HL-60 (cell line): ENCODE data around the gene NATD1.

Experiments
- DNase-seq, 2 experiments: peaks; one replicate each; pipeline ENCODE4 v3.0.0-alpha.2; 2010 to 2020; ENCODE audit warnings: low read depth in 1 of 2, low spot score in 1 of 2
- H3K27ac ChIP-seq: fragments of 250-450 bp; sonication (Bioruptor Pico); replicated peaks from 2 replicates; pipeline ENCODE4 v1.5.1; 2020; ENCODE audit warnings: mild to moderate bottlenecking, moderate library complexity
- H3K27me3 ChIP-seq: fragments of 250-450 bp; sonication (Bioruptor Pico); 2 replicates; pipeline ENCODE4 v1.5.1; 2021; ENCODE audit warnings: mild to moderate bottlenecking, moderate library complexity; ENCODE audit not compliant: insufficient read depth, poor library complexity, severe bottlenecking
- H3K4me3 ChIP-seq: replicated peaks from 2 replicates; pipeline ENCODE4 v1.5.1; 2011; ENCODE audit warnings: mild to moderate bottlenecking, control low read depth, low read length; ENCODE audit not compliant: insufficient read depth
- GABPA ChIP-seq: IDR thresholded peaks from 2 replicates; pipeline ENCODE4 v1.6.1; 2012; ENCODE audit warnings: low read depth
- POLR2AphosphoS5 ChIP-seq: IDR thresholded peaks from 2 replicates; pipeline ENCODE4 v1.6.1; 2012; ENCODE audit warnings: low read depth
- SPI1 ChIP-seq: IDR thresholded peaks from 2 replicates; pipeline ENCODE4 v1.6.1; 2012; ENCODE audit warnings: low read depth, mild to moderate bottlenecking, borderline replicate concordance
- TF ChIP-seq, protein P1 (sequence below): IDR thresholded peaks from one replicate; pipeline ENCODE4 v1.5.1; 2011; ENCODE audit warnings: low read length, control low read depth, inconsistent platforms; ENCODE audit not compliant: insufficient read depth
- TF ChIP-seq, protein P2 (sequence below): IDR thresholded peaks from 2 replicates; pipeline ENCODE4 v1.6.1; 2012; ENCODE audit warnings: low read depth; ENCODE audit not compliant: insufficient replicate concordance

The NATD1 gene

DNA sequence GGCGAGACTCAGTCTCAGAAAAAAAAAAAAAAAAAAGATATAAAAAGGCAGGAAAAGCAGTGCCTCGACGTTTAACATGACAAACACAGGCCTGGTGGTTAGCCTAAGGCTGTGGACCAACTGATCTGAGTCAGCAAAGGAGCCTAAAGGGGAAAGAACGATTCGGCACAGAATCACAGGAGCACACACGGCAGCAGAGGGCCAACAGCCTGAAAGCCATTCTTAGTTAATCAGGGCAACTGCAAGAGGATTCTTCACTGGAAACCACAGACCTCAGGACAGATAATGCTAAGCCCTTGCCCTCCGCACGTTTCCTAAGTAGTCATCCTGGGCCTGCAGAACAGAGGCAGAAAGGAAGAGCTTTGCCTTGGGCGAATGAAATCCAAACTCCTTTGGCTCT, 53.9 kb downstream of the NATD1 start:
- no peak for DNase-seq
- Histone ChIP-seq H3K27me3 (no peaks in the 10 kb centered on the region), H3K27ac (no peak overlapping the region), H3K4me3 (no peak overlapping the region)
- TF ChIP-seq, protein P1, sequence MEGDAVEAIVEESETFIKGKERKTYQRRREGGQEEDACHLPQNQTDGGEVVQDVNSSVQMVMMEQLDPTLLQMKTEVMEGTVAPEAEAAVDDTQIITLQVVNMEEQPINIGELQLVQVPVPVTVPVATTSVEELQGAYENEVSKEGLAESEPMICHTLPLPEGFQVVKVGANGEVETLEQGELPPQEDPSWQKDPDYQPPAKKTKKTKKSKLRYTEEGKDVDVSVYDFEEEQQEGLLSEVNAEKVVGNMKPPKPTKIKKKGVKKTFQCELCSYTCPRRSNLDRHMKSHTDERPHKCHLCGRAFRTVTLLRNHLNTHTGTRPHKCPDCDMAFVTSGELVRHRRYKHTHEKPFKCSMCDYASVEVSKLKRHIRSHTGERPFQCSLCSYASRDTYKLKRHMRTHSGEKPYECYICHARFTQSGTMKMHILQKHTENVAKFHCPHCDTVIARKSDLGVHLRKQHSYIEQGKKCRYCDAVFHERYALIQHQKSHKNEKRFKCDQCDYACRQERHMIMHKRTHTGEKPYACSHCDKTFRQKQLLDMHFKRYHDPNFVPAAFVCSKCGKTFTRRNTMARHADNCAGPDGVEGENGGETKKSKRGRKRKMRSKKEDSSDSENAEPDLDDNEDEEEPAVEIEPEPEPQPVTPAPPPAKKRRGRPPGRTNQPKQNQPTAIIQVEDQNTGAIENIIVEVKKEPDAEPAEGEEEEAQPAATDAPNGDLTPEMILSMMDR: no peak
- TF ChIP-seq, protein P2, sequence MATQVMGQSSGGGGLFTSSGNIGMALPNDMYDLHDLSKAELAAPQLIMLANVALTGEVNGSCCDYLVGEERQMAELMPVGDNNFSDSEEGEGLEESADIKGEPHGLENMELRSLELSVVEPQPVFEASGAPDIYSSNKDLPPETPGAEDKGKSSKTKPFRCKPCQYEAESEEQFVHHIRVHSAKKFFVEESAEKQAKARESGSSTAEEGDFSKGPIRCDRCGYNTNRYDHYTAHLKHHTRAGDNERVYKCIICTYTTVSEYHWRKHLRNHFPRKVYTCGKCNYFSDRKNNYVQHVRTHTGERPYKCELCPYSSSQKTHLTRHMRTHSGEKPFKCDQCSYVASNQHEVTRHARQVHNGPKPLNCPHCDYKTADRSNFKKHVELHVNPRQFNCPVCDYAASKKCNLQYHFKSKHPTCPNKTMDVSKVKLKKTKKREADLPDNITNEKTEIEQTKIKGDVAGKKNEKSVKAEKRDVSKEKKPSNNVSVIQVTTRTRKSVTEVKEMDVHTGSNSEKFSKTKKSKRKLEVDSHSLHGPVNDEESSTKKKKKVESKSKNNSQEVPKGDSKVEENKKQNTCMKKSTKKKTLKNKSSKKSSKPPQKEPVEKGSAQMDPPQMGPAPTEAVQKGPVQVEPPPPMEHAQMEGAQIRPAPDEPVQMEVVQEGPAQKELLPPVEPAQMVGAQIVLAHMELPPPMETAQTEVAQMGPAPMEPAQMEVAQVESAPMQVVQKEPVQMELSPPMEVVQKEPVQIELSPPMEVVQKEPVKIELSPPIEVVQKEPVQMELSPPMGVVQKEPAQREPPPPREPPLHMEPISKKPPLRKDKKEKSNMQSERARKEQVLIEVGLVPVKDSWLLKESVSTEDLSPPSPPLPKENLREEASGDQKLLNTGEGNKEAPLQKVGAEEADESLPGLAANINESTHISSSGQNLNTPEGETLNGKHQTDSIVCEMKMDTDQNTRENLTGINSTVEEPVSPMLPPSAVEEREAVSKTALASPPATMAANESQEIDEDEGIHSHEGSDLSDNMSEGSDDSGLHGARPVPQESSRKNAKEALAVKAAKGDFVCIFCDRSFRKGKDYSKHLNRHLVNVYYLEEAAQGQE: no peak
- TF ChIP-seq GABPA (no peak), SPI1 (no peak), POLR2AphosphoS5 (no peak)

DNA sequence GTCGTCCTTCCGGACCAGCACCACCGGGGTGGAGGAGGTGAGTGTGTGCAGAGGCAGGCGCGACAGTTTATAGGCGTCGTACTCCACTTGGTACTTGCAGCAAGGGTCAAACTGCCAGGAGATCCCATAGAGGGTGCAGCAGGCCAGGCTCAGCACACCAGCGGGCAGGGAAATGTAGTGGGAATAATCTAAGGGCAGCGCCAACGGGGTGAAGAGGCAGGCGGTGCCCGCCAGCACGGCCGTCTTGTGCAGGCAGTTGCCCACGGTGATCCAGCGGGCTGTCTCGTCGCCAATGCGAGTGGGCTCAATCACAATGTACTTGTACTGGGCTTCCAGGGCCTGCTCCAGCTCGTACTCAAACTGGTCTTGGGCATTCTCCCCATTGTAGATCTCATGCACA, 54.8 kb downstream of the NATD1 start:
- Histone ChIP-seq H3K4me3 (no peak overlapping the region), H3K27ac (no peak overlapping the region), H3K27me3 (no peaks in the 10 kb centered on the region)
- no peak for DNase-seq
- no peak for TF ChIP-seq GABPA
- TF ChIP-seq POLR2AphosphoS5: no peak
- TF ChIP-seq, protein P2: no peak
- TF ChIP-seq SPI1: no peak

DNA sequence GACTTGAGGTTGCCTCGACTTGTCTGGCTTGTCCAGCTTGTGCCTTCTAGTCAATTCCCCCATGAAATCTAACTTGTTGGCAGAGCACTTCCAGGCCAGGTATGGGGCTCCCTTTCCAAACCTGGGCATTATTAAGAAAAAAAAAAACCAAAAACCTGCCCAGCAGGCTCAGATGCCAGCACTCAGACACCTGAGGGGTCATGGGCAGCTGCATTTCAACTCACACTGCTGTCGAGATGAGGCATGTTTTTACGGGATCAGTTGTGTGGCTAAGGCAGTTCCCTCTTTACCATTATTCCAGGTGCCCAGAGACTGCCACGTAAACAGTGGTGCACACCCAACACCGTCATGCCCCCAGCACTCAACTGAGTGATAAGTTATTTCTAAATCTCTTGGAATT, 57.1 kb downstream of the NATD1 start:
- no peak overlapping the region for H3K4me3 ChIP-seq
- H3K27ac ChIP-seq: no peak overlapping the region
- TF ChIP-seq, protein P1: no peak
- TF ChIP-seq, protein P2: no peak
- TF ChIP-seq POLR2AphosphoS5: no peak
- no peak for TF ChIP-seq SPI1
- no peak for TF ChIP-seq GABPA
- no peaks in the 10 kb centered on the region for H3K27me3 ChIP-seq
- no peak for DNase-seq

DNA sequence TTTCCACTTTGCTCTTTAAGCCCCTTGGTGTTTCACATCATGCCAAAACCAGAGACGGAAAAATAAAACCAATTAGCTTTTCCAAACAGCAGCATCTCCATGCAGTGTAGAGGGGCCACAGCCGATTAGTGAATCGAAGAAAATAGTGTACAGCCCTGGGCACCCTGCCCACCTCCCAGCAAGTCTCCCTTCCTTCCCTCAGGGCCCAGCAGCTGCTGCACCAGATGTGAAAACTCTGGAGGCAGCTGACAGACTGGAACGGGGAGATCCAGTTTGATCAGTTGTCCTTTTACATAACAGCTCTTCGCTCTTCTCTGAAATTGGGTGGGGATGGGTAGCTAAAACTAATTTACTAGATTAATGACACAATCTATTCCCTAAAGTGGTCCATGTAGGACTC, 58.5 kb downstream of the NATD1 start:
- TF ChIP-seq SPI1 (no peak), POLR2AphosphoS5 (no peak), GABPA (no peak)
- TF ChIP-seq, protein P2: no peak
- TF ChIP-seq, protein P1: no peak
- H3K4me3 ChIP-seq: no peak overlapping the region
- no peak overlapping the region for H3K27ac ChIP-seq
- no peak for DNase-seq
- no peaks in the 10 kb centered on the region for H3K27me3 ChIP-seq
